Stimulated activated CD4-positive, alpha-beta T cell treated with anti-CD3 and anti-CD28 coated beads, Interleukin-2, amount 100 ng/mL, for 24 hours (primary cell): ENCODE data around the gene TBC1D19.

ENCODE experiments used
- DNase-seq, 2 donors: peaks; one replicate each; pipeline ENCODE4 v3.0.0-alpha.2; 2020

The TBC1D19 gene

DNA sequence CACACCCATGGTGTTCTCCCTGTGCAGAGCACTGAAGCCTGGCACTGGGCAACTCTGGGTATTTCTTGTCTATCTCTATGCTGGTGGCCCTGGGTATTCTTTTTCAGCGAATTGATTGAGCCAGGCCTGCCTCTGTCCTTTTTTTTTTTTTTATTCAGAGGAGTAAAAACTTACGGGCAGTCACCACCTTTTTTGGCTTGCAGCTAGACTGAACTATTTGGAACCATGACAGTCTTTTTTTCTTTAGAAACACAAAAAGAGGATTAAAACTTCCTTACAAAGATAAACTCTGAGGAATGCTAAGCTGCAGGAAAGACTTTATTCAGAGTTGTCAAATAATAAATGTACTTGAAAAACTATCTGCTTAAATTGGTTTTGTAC lies 157.6 kb downstream of the TBC1D19 start:
- no peak for DNase-seq

- DNase-seq: peak; percentile 35 to 43
Measured at GRCh38 chr4:26746802-26747213, 162.9 kb downstream of the TBC1D19 start.

DNA sequence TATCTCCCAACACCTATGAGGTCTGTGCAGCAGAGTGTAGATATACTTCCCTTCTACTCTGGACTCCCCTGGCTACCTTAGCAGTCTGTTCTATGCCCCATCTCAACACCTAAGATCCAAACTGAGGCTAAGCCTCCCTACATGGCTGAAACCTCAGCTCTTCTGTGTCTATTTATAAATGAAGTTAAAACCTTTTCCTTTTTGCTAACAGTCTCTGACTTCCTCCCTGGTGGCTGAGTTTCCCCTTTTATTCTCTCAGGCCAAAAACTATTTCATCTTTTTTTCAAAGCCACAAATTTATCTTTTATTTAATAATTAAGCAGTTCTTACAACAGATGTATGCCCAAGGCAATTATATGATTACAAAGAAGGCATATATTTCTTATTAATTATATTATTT lies 164.9 kb downstream of the TBC1D19 start:
- no peak for DNase-seq

- no peak for DNase-seq
Measured at GRCh38 chr4:26749867-26750266, 166.0 kb downstream of the TBC1D19 start.

DNA sequence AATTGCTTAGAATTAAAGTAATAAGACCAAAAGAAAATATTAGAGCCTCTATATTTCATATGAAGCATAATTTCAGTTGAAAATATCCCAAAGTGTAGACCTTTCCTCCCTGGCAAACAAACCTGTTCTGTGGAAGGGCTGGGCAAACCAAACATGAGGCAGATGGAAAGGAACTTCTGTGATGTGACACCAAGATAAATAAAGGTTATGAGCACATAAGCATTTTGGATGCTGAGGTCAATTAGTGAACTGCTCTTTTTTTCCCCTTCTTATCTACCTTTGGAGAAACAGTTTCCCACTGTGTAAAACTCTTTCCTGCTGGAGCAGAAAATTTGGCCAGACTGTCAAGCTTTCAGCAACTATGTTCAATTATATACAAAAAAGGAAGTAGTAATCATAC lies 167.1 kb downstream of the TBC1D19 start:
- DNase-seq: no peak

DNA sequence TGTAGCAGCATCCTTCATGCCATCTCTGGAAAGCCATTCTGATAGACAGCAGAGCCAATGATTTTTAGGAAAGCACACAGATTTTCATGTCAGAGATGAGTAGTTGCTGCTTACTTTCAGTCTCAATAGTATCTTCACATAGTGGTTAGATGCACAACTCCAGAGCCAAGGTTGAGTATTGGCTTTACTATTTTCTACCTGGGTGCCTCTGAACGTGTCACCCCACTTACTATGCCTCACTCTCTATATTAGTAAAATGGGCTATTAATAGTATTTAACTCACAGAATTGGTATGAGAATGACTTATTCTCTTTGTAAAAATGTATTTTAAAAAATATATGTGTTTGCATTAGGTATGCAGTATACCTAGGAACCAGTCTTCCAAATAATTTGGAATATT lies 168.0 kb downstream of the TBC1D19 start:
- no peak for DNase-seq

DNA sequence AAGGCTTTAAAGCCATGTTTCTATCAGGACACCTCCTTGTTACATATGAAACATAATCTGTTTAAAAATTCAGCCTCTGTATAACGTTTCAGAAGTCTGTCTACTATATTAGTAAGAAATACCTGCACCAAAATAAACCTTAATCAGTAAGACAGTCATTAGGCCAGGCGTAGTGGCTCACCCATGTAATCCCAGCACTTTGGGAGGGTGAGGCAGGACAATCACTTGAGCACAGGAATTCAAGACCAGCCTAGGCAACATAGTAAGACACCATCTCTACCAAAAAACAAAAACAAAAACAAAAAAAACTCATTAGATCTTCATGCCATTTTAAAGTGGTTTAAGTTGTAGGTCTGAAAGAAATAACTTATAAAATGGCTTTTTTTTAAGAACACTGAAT lies 169.3 kb downstream of the TBC1D19 start:
- no peak for DNase-seq

DNA sequence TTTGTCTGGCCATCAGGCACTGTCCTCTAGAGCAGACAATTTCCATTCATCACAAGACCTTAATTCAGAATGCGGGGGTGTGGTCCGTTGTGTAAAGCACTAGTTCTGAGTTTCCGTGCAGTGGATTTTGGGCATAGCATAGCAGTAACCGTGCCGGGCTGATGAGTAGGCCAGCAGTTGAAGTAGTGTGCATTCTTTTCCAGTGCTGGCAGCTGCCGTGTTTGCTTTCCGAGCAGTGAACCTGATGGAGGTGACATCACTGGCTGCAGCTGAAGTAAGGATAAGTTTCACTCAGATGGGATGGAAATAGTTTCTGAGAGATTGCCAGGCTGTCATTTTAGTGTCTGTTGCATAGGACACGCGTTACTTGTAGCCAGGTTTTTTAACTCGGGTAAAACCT lies 169.7 kb downstream of the TBC1D19 start:
- no peak for DNase-seq

- DNase-seq: no peak
Measured at GRCh38 chr4:26757751-26758150, 173.9 kb downstream of the TBC1D19 start.

DNA sequence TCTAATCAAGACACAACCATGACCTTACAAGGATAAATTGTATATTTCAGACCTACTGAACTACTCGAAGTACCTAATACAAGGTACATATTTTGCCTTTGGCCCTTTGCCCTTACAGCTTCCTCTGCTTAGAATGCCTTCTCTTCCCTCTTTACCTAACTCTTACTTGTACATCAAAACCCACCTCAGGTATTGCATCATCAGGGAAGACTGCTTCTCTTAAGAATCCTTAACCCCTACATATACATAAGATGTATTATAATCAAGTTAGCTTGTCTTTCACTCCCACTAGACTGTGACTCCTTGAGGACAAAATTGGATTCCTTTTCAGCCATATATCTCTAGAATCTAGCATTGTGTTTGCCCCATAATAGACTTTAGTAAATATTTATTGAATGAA lies 175.0 kb downstream of the TBC1D19 start:
- no peak for DNase-seq

DNA sequence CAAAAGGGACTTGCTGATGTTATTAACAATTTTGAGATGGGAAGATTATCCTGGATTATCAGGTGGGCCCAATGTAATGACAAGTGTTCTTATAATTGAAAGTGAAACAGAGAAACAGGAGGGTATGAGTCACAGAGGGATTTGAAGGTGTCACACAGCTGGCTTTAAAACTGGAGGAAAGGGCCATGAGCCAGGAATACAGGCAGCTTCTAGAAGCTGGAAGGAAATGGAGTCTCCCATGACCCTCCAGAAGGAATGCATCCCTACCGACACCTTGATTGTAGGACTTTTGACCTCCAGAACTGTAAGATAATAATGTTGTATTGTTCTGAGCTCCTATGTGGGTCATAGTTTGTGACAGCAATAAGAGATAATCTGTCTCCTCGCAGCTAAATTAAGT lies 178.8 kb downstream of the TBC1D19 start:
- no peak for DNase-seq

DNA sequence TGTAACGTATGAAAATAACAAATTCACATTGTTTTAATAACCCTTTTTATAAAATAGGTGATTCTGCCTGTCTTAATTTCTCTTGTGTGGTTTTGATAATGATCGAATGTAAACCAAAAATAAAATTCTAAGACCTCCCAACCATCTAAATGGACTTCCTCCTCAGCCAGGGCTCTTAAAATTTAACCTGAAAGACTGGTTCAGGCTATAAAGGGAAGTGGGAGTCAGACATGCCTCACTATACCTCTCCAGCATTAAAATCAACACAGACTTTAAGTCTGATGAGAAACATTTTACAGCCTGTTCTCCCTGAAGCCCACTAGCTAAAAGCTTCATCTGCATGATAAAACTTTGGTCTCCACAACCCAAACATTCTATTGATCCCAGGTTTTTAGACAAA lies 179.2 kb downstream of the TBC1D19 start:
- DNase-seq: no peak

- no peak for DNase-seq
Measured at GRCh38 chr4:26763648-26764047, 179.8 kb downstream of the TBC1D19 start.

- no peak for DNase-seq
Measured at GRCh38 chr4:26764231-26764630, 180.3 kb downstream of the TBC1D19 start.

- DNase-seq: no peak
Measured at GRCh38 chr4:26765515-26765914, 181.6 kb downstream of the TBC1D19 start.

DNA sequence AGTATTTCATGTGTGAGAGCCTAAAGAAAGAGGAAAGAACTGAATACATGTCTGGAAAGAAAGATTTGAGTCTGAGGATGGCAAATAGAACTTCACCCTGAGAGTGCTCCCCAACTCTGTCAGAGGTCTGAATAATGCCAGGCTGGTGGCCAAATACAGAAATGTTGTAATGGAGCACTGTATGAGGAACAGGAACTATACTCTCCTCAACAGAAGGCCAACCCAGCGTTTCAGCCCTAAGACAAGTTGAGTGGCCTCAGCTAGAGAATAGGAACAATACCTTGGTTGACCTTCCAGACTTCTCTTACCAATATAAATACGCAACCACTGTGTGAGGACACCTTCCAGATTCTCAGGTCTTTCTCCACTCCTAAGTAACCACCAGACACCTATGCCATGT lies 182.3 kb downstream of the TBC1D19 start:
- no peak for DNase-seq

DNA sequence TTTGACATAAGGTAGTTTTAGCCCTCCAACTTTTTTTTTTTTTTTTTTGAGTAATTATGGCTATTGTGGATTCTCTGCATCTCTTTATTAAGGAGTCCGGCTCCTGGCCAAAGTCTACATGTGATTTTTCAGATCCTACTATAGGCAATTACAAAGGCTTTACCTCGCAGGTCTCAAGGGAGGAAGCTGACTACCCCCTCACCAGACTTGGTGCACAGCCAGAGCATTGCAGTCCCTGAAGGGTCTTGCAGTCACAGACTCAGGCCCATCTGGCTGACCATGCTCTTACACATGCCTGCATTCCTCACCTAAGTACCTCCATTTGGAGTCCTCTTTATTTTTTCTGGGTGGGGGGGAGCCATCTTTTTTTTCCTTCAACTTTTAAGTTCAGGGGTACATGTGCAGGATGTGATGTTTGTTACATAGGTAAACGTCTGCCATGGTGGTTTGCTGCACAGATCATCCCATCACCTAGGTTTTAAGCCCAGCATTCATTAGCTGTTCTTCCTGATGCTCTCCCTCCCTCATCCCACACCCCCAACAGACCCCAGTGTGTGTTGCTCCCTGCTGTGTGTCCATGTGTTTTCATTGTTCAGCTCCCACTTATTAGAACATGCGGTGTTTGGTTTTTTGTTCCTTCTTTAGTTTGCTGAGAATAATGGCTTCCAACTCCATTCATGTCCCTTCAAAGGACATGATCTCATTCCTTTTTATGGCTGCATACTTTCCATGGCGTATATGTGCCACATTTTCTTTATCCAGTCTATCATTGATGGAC lies 188.4 kb downstream of the TBC1D19 start:
- no peak for DNase-seq

- DNase-seq: no peak
Measured at GRCh38 chr4:26779224-26779623, 195.3 kb downstream of the TBC1D19 start.

GRCh38 chr4:26779674-26780073 lies 195.8 kb downstream of the TBC1D19 start:
- DNase-seq: no peak

DNA sequence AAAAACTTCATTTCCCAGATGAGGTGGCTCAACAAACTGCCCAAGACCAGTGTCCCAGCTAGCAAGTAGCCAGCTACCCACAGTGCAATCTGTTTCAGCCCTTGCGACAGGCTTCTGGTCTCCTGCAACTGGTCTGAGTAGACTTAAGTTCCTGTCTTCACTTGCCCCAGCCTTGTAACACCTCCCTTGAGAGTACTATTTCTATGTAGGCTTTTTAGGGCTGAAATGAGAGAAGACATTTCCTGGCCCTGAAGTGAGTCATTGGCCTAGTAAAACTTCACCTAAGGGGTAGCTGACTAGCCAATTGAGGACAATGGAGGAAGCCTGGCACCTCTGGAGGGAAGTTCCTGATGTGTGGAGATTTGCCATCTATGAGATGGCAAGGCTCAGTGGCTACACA lies 196.7 kb downstream of the TBC1D19 start:
- DNase-seq: no peak

DNA sequence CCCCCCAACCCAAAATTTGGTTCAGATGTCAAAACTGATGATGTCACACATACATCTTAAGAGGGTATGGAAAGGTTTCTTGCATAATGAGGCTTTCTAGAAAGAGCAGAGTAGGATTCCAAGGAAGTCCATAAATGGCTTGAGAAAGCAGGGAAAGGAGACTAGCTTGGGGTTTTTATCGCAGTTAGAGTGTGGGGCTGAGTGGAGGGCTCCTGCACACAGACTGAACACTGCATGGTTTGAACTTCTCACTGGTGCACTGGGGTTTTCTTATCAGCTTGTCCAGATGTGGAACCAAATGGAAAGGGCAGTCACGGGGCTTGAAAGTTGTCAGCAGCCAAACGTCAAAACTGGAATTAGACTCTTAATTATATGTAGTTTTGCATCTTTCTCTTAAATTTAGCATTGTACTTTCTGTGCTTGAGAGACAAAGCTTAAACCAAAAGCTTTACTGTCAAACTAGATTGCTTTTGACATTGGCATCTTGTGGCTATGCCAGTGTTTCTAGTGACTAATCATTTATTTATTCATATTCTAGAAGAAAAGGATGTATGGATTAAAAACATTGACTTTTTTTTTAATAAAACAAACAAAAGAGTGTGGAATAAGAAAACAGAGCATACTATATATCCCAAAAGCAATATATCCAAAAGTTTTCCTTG lies 198.4 kb downstream of the TBC1D19 start:
- DNase-seq: no peak

GRCh38 chr4:26782830-26783202 lies 198.9 kb downstream of the TBC1D19 start:
- DNase-seq: no peak

- no peak for DNase-seq
Measured at GRCh38 chr4:26784207-26784865, 200.5 kb downstream of the TBC1D19 start.

GRCh38 chr4:26785312-26785711 lies 201.4 kb downstream of the TBC1D19 start:
- DNase-seq: no peak
